ENCODE results near the gene ADAR. TPM values are rescaled to one million over a fixed set of nuclear protein-coding genes. Genes with fewer than 3 reads are reported as not detected.
A peak's percentile ranks its signal among the peaks of the same experiment; 100 is the strongest.

Gene ADAR
- total and polyA plus RNA-seq, 2 of the 8 experiments (the other 6 are each of a cell fraction or from before 2014, with no cell fraction given) = 125 to 242 TPM

DNA sequence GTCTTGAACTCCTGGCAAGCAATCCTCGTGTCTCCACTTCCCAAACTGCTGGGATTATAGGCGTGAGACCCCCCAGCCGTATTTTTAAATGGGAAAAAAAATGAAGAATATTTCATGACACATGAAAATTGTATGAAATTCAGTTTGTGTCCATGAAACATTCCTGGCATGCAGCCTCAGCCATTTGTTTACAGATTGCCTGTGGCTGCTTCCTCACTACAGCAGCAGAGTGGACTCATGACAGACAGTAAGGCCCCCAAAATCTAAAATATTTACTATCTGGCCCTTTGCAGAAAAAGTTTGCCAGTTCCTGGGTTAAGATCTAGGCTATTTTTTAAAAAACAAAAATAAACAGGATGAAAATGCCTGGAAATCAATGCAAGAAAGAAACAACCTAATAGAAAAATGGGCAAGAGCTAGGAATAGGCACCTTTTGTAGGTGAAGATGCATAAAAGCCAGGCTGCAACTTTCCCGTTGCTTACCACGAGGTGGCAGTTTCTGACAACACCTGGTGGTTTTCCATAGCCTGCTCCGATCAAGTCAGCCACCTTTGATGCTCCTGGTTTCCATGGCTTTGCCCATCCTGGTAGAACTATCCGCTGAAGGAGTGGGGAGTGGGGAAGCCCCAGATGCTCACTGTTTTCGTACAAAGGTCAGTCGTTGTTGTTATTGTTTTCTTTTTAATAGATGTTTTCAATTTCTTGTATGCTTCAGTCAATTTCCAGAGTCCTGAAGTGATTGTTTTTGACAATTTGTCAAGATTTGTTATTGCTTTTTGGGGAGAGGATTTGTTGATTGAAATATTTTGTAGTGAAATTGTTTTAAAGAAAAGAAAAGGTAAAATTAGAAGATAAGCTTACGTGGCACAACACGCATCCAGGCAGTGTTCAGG is 73.8 kb downstream of the ADAR start (continued):
- TF ChIP-seq, protein P1, sequence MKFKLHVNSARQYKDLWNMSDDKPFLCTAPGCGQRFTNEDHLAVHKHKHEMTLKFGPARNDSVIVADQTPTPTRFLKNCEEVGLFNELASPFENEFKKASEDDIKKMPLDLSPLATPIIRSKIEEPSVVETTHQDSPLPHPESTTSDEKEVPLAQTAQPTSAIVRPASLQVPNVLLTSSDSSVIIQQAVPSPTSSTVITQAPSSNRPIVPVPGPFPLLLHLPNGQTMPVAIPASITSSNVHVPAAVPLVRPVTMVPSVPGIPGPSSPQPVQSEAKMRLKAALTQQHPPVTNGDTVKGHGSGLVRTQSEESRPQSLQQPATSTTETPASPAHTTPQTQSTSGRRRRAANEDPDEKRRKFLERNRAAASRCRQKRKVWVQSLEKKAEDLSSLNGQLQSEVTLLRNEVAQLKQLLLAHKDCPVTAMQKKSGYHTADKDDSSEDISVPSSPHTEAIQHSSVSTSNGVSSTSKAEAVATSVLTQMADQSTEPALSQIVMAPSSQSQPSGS (IDR thresholded peaks at IDR 0.05; ENCODE audit: low read length) = no peak
- no peak for TF ChIP-seq POLR2A (IDR thresholded peaks at IDR 0.05; ENCODE audit: control extremely low read depth in 1 of 2, low read depth in 2 of 2, low read length in 2 of 2)
- no peak for TF ChIP-seq EGR1 (IDR thresholded peaks at IDR 0.05; ENCODE audit: borderline replicate concordance, low read depth, low read length)
- TF ChIP-seq POLR2AphosphoS5 (IDR thresholded peaks at IDR 0.05; ENCODE audit: low read depth, low read length) = no peak
- no peak for TF ChIP-seq BCL11A (IDR thresholded peaks at IDR 0.05; ENCODE audit: low read depth in 2 of 2, low read length in 2 of 2)
- no peak for TF ChIP-seq PHF8 (conservative IDR thresholded peaks at IDR 0.05; ENCODE audit: low read depth, low read length)
- no peak for TF ChIP-seq RNF2 (IDR thresholded peaks at IDR 0.05; ENCODE audit: borderline replicate concordance, low read depth, low read length, missing control alignments, poor library complexity, severe bottlenecking)
- TF ChIP-seq GTF2F1 (IDR thresholded peaks at IDR 0.05; ENCODE audit: borderline replicate concordance, low read depth, low read length) = no peak
- TF ChIP-seq CHD2 (IDR thresholded peaks at IDR 0.05; ENCODE audit: low read length) = no peak
- TF ChIP-seq TAF1 (IDR thresholded peaks at IDR 0.05; ENCODE audit: low read depth, low read length) = no peak
- no peak for TF ChIP-seq RXRA (IDR thresholded peaks at IDR 0.05; ENCODE audit: insufficient read depth, low read depth, low read length)
- 0 out of 2 replicates have a peak, but pooled peaks have one; percentile 50 for TF ChIP-seq TCF12 (IDR thresholded peaks at IDR 0.05; ENCODE audit: low read depth, low read length)
- no peak for TF ChIP-seq HDAC6 (IDR thresholded peaks at IDR 0.05; ENCODE audit: low read depth, low read length)
- no peak for TF ChIP-seq GABPA (IDR thresholded peaks at IDR 0.05; ENCODE audit: borderline replicate concordance, insufficient read depth, low read length)
- TF ChIP-seq, protein P2, sequence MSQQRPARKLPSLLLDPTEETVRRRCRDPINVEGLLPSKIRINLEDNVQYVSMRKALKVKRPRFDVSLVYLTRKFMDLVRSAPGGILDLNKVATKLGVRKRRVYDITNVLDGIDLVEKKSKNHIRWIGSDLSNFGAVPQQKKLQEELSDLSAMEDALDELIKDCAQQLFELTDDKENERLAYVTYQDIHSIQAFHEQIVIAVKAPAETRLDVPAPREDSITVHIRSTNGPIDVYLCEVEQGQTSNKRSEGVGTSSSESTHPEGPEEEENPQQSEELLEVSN (IDR thresholded peaks at IDR 0.05) = no peak
- TF ChIP-seq TBP (IDR thresholded peaks at IDR 0.05; ENCODE audit: low read depth, low read length) = no peak
- no peak for TF ChIP-seq EZH2 (IDR thresholded peaks at IDR 0.05; ENCODE audit: low read depth, low read length, severe bottlenecking)
- TF ChIP-seq JUND (IDR thresholded peaks at IDR 0.05; ENCODE audit: low read length) = peak; percentile 44; the same call in 1 of the 2 replicates
- no peak for TF ChIP-seq NRF1 (IDR thresholded peaks at IDR 0.05; ENCODE audit: low read depth, low read length)
- no peak for TF ChIP-seq RFX5 (IDR thresholded peaks at IDR 0.05; ENCODE audit: borderline replicate concordance, low read depth, low read length)
- TF ChIP-seq, protein P3, sequence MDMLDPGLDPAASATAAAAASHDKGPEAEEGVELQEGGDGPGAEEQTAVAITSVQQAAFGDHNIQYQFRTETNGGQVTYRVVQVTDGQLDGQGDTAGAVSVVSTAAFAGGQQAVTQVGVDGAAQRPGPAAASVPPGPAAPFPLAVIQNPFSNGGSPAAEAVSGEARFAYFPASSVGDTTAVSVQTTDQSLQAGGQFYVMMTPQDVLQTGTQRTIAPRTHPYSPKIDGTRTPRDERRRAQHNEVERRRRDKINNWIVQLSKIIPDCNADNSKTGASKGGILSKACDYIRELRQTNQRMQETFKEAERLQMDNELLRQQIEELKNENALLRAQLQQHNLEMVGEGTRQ (IDR thresholded peaks at IDR 0.05; ENCODE audit: low read length) = no peak
